ENCODE data around the gene MGRN1. TPM values are rescaled to one million over a fixed set of nuclear protein-coding genes. Genes with fewer than 3 reads are reported as not detected.

MGRN1 gene
- total and polyA plus RNA-seq, 2 of the 13 experiments (the other 11 are each of a cell fraction or from before 2014, with no cell fraction given): 11.9 to 12.6 TPM

DNA sequence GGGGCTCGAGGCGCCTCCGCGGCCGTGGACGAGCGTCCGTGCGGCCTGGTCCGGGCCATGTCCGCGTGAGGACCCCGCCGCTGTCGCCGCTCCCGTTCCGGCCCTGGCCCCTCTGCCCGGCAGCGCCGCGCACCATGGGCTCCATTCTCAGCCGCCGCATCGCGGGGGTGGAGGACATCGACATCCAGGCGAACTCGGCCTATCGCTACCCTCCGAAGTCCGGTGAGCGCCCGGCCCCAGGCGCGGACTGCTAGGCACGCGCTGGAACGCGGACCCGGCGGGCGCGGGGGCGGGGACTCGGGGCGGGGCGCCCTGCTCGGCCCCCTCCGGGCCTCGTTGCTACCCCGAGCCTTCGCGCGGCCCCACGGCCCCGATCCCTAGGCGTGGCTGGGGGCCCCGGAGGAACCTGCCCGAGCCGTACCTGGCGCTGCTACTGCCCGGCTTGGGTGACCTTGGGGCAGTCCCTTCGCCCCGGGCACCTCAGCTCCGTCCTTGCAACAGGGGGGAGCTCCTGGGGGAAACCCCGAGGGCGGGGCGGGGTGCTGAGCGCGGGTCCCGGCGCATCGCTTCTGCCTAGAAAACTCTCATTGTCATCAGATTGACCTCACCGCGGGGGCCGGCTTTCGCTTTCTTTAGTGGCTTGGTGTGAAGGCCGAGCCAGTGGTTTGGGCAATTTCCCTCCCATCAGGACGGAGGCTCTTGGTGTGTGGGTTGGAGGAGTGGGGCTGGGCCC lies 367 bp downstream of the MGRN1 start (continued):
- TF ChIP-seq KAT7 (CRISPR knock-in tag; IDR thresholded peaks at IDR 0.05; ENCODE audit: borderline replicate concordance): no peak; the same call in 1 of the 2 replicates
- no peak for TF ChIP-seq FOXA1 (IDR thresholded peaks at IDR 0.05)
- no peak for TF ChIP-seq FOXA1 (CRISPR knock-in tag; IDR thresholded peaks at IDR 0.05)
- TF ChIP-seq ZNF510 (CRISPR knock-in tag; IDR thresholded peaks at IDR 0.05; ENCODE audit: low read depth): no peak

DNA sequence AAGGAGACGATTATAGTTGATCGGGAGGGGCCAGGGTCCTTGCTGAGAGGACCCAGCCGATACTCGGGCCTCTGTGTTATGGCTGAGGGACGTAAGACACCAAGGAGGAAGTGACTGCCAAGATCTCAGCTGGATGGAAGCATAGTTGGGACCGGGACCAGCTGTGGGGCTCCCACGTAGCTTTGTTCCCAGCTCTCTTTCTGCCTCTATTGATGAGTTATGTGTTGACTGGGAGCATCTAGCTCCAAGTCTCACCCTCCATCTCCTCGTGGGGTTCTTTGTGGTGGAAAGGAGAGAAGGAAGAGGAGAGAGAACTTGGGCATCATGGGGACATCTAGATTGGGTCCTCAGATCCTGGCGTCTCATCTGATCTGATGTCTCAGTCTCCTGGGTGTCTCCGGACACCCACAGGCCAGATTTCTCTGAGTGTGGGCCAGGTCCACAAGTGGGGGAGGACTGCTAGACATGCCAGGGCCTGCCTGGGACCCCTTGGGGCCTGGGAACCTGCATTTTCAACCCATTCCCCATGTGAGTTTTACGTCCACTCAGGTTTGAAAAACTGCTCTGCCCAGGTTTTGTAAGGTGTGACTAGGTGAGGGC lies 1.0 kb downstream of the MGRN1 start:
- peak overlapping the region; percentile 88 for H3K27ac ChIP-seq (ENCODE audit: extremely low read length, insufficient read depth, low read length)
- H3K27me3 ChIP-seq (ENCODE audit: control insufficient read depth in 1 of 2, insufficient read depth in 2 of 2, low read length in 2 of 2): no peaks in the 10 kb centered on the region; a peak in 1 of 5 replicates
- H3K4me3 ChIP-seq (replicated peaks in 1 of 3; ENCODE audit: insufficient read depth in 1 of 3, low read depth in 2 of 3, low read length in 3 of 3): peak overlapping the region; percentile 86 to 91 (median 90)
- WGBS (ENCODE audit: low lambda C conversion rate): 11% methylated on average over 7 of the region's 11 CpGs
- H3K4me1 ChIP-seq (ENCODE audit: insufficient read depth, low read length): peaks cover 55% of the 10 kb centered on the region
- intact Hi-C loops (cut with micrococcal nuclease; ENCODE audit: unreplicated experiment) (loop anchor here (2.0 kb wide), 1 partner anchor 39 kb away; no protein-coding TSS in a partner anchor), in situ Hi-C loops (cut with HindIII; ENCODE audit: extremely low pct_ligation_motif_present, low pct_unique_long_range_greater_than_20kb) (no loop called here)
- FAIRE-seq (no peak), ATAC-seq (peak; percentile 7), DNase-seq (ENCODE audit: low spot score) (no peak)
- H3K4me2 ChIP-seq (ENCODE audit: low read depth, low read length): peak overlapping the region; percentile 94
- no peaks in the 10 kb centered on the region for H3K36me3 ChIP-seq (replicated peaks in 1 of 2; ENCODE audit: control insufficient read depth in 1 of 2, insufficient read depth in 2 of 2, low read length in 2 of 2)
- no peak overlapping the region for H2AFZ ChIP-seq (ENCODE audit: low read length)
- CTCF ChIA-PET (ENCODE audit: low intra/inter-chr PET ratio, low total read pairs): no interaction called here
- peak overlapping the region; percentile 85 for H3K9ac ChIP-seq (ENCODE audit: insufficient read depth, low read depth, low read length)
- peaks cover 41% of the 10 kb centered on the region for H3K79me2 ChIP-seq (ENCODE audit: insufficient read depth, low read length)
- TSS peak; percentile 70 for BruUV-seq (replicated peaks)
- peaks cover 12% of the 10 kb centered on the region for H4K20me1 ChIP-seq (ENCODE audit: insufficient read depth, low read length)
- no peaks in the 10 kb centered on the region for H3K9me3 ChIP-seq (ENCODE audit: low read length)
- POLR2A ChIA-PET: interaction anchor here (1.0 to 3.4 kb wide), 4 partner anchors 10 to 38 kb away, joined by 3 to 26 read pairs (median 10); partner anchors contain the start of gene UBALD1
- no peak for TF ChIP-seq MBNL3 (CRISPR knock-in tag; conservative IDR thresholded peaks at IDR 0.05)
- no peak for TF ChIP-seq ZNF350 (CRISPR knock-in tag; IDR thresholded peaks at IDR 0.05; ENCODE audit: borderline replicate concordance, low read depth)
- no peak for TF ChIP-seq MIXL1 (CRISPR knock-in tag; IDR thresholded peaks at IDR 0.05)
- TF ChIP-seq KDM5B (CRISPR knock-in tag; IDR thresholded peaks at IDR 0.05; ENCODE audit: borderline replicate concordance): peak; percentile 24; the same call in 1 of the 2 replicates
- TF ChIP-seq, protein P1, sequence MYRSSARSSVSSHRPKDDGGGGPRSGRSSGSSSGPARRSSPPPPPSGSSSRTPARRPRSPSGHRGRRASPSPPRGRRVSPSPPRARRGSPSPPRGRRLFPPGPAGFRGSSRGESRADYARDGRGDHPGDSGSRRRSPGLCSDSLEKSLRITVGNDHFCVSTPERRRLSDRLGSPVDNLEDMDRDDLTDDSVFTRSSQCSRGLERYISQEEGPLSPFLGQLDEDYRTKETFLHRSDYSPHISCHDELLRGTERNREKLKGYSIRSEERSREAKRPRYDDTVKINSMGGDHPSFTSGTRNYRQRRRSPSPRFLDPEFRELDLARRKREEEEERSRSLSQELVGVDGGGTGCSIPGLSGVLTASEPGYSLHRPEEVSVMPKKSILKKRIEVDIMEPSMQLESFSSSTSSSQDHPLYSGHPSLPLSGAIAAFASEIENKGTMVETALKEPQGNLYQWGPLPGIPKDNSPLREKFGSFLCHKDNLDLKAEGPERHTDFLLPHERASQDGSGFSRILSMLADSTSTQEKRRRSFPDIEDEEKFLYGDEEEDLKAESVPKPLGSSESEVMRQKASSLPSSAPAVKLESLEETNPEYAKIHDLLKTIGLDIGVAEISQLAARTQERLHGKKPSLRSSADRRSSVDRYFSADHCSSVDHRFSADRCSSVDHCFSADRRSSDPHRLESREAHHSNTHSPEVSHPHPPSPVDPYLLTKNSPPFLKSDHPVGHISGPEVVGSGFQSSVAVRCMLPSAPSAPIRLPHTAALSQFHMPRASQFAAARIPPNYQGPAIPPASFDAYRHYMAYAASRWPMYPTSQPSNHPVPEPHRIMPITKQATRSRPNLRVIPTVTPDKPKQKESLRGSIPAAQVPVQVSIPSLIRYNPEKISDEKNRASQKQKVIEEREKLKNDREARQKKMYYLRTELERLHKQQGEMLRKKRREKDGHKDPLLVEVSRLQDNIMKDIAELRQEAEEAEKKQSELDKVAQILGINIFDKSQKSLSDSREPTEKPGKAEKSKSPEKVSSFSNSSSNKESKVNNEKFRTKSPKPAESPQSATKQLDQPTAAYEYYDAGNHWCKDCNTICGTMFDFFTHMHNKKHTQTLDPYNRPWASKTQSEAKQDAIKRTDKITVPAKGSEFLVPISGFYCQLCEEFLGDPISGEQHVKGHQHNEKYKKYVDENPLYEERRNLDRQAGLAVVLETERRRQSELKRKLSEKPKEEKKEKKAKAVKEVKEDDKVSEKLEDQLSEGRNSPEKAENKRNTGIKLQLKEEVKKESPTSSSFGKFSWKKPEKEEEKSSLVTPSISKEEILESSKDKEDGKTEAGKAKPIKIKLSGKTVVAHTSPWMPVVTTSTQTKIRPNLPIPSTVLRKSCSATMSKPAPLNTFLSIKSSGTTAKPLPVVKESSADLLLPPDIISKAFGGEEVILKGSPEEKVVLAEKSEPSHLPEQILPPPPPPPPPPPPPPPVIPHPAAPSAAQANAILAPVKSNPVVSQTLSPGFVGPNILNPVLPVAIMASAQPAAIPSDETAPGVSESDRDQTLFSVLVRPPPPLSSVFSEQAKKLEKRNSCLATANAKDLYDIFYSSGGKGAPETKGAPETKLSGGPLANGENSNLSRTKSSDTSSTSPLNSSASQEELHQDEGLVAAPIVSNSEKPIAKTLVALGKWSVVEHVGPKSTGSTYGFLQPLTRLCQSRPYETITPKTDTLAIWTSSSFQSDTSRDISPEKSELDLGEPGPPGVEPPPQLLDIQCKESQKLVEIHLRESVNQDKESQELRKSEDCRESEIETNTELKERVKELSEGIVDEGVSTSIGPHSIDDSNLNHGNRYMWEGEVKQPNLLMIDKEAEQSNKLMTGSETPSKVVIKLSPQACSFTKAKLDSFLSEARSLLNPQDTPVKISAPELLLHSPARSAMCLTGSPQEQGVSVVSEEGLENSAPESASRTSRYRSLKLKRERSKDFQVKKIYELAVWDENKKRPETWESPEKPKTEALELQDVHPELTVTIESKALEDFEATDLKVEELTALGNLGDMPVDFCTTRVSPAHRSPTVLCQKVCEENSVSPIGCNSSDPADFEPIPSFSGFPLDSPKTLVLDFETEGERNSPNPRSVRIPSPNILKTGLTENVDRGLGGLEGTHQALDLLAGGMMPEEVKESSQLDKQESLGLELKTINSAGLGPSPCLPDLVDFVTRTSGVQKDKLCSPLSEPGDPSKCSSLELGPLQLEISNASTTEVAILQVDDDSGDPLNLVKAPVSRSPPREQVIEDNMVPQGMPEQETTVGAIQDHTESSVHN (CRISPR knock-in tag; IDR thresholded peaks at IDR 0.05): no peak
- no peak for TF ChIP-seq CBX1 (IDR thresholded peaks at IDR 0.05; ENCODE audit: low read depth)
- TF ChIP-seq, protein P2, sequence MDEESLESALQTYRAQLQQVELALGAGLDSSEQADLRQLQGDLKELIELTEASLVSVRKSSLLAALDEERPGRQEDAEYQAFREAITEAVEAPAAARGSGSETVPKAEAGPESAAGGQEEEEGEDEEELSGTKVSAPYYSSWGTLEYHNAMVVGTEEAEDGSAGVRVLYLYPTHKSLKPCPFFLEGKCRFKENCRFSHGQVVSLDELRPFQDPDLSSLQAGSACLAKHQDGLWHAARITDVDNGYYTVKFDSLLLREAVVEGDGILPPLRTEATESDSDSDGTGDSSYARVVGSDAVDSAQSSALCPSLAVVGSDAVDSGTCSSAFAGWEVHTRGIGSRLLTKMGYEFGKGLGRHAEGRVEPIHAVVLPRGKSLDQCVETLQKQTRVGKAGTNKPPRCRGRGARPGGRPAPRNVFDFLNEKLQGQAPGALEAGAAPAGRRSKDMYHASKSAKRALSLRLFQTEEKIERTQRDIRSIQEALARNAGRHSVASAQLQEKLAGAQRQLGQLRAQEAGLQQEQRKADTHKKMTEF (CRISPR knock-in tag; IDR thresholded peaks at IDR 0.05): no peak
- TF ChIP-seq GATAD2A (CRISPR knock-in tag; IDR thresholded peaks at IDR 0.05): no peak

All from HepG2 (cell line).